KMS-11 (cell line): ENCODE measurements around the gene CCDC142.

Source experiments
- H2AFZ ChIP-seq: fragments of 200-600 bp; sonication (generic); 2 replicates; pipeline ENCODE4 v1.6.1; 2016; ENCODE audit warnings: antibody characterized with exemption, mixed run types, low read depth
- H3K27ac ChIP-seq: fragments of 200-600 bp; sonication (generic); 2 replicates; pipeline ENCODE4 v1.6.1; 2016; ENCODE audit warnings: mild to moderate bottlenecking, mixed run types
- H3K27me3 ChIP-seq: fragments of 200-600 bp; sonication (generic); 2 replicates; pipeline ENCODE4 v1.6.1; 2017; ENCODE audit warnings: mild to moderate bottlenecking, low read depth, mixed run types, moderate library complexity; ENCODE audit not compliant: insufficient read depth
- H3K36me3 ChIP-seq: fragments of 200-600 bp; sonication (generic); 2 replicates; pipeline ENCODE4 v1.6.1; 2017; ENCODE audit warnings: mild to moderate bottlenecking, mixed run types; ENCODE audit not compliant: insufficient read depth
- H3K4me1 ChIP-seq: fragments of 200-600 bp; sonication (generic); 2 replicates; pipeline ENCODE4 v1.6.1; 2016; ENCODE audit warnings: mild to moderate bottlenecking, low read depth, mixed run types; ENCODE audit not compliant: poor library complexity, severe bottlenecking
- H3K4me2 ChIP-seq: fragments of 200-600 bp; sonication (generic); 2 replicates; pipeline ENCODE4 v1.7.0; 2016; ENCODE audit warnings: mild to moderate bottlenecking, mixed run types
- H3K4me3 ChIP-seq: fragments of 200-600 bp; sonication (generic); IDR thresholded peaks from 2 replicates; pipeline ENCODE4 v1.6.1; 2017; ENCODE audit warnings: low read depth, low read length, mixed read lengths; ENCODE audit not compliant: insufficient read depth
- H3K79me2 ChIP-seq: fragments of 200-600 bp; sonication (generic); 2 replicates; pipeline ENCODE4 v1.6.1; 2016; ENCODE audit warnings: low read depth, mixed run types; ENCODE audit not compliant: insufficient read depth
- H3K9ac ChIP-seq: fragments of 200-600 bp; sonication (generic); 2 replicates; pipeline ENCODE4 v1.6.1; 2016; ENCODE audit warnings: mild to moderate bottlenecking, mixed run types
- H4K20me1 ChIP-seq: fragments of 200-600 bp; sonication (generic); 2 replicates; pipeline ENCODE4 v1.6.1; 2016; ENCODE audit warnings: mild to moderate bottlenecking, mixed run types; ENCODE audit not compliant: insufficient read depth
- CTCF ChIP-seq: fragments of 200-600 bp; sonication (generic); conservative IDR thresholded peaks from 2 replicates; pipeline ENCODE4 v1.6.1; 2017; ENCODE audit warnings: low read depth, mild to moderate bottlenecking, antibody characterized with exemption, low read length, moderate library complexity, mixed read lengths

CCDC142 gene

GRCh38 chr2:74438248-74438647, 44.5 kb downstream of the CCDC142 start:
- peaks cover 12% of the 10 kb centered on the region for H3K4me1 ChIP-seq
- TF ChIP-seq CTCF, result no peak
- H3K4me3 ChIP-seq, result no peak overlapping the region
- H3K36me3 ChIP-seq, result no peaks in the 10 kb centered on the region
- H3K27me3 ChIP-seq, result no peaks in the 10 kb centered on the region
- no peak overlapping the region for H3K4me2 ChIP-seq
- no peaks in the 10 kb centered on the region for H3K79me2 ChIP-seq
- no peak overlapping the region for H3K27ac ChIP-seq
- no peaks in the 10 kb centered on the region for H4K20me1 ChIP-seq
- H3K9ac ChIP-seq, result no peak overlapping the region
- no peak overlapping the region for H2AFZ ChIP-seq

GRCh38 chr2:74436848-74437695, 45.7 kb downstream of the CCDC142 start:
- Histone ChIP-seq H3K4me2 (no peak overlapping the region), H3K36me3 (no peaks in the 10 kb centered on the region), H3K4me3 (no peak overlapping the region), H3K27ac (no peak overlapping the region), H3K27me3 (no peaks in the 10 kb centered on the region), H3K9ac (no peak overlapping the region), H3K79me2 (no peaks in the 10 kb centered on the region), H2AFZ (no peak overlapping the region), H4K20me1 (no peaks in the 10 kb centered on the region), H3K4me1 (peaks cover 12% of the 10 kb centered on the region)
- TF ChIP-seq CTCF, result no peak

GRCh38 chr2:74436111-74436805, 46.5 kb downstream of the CCDC142 start:
- H2AFZ ChIP-seq, result no peak overlapping the region
- H3K9ac ChIP-seq, result no peak overlapping the region
- no peak overlapping the region for H3K27ac ChIP-seq
- no peaks in the 10 kb centered on the region for H4K20me1 ChIP-seq
- TF ChIP-seq CTCF, result no peak
- peaks cover 12% of the 10 kb centered on the region for H3K4me1 ChIP-seq
- H3K4me3 ChIP-seq, result no peak overlapping the region
- no peak overlapping the region for H3K4me2 ChIP-seq
- H3K36me3 ChIP-seq, result no peaks in the 10 kb centered on the region
- H3K79me2 ChIP-seq, result no peaks in the 10 kb centered on the region
- H3K27me3 ChIP-seq, result no peaks in the 10 kb centered on the region

GRCh38 chr2:74430502-74430901, 52.3 kb downstream of the CCDC142 start:
- no peaks in the 10 kb centered on the region for H3K27me3 ChIP-seq
- H3K4me2 ChIP-seq, result no peak overlapping the region
- H2AFZ ChIP-seq, result no peak overlapping the region

More at GRCh38 chr2:74430502-74430901, 52.3 kb downstream of the CCDC142 start:
- no peak for TF ChIP-seq CTCF
- H3K27ac ChIP-seq, result no peak overlapping the region
- no peak overlapping the region for H3K4me3 ChIP-seq
- no peaks in the 10 kb centered on the region for H3K36me3 ChIP-seq
- no peaks in the 10 kb centered on the region for H3K79me2 ChIP-seq
- no peaks in the 10 kb centered on the region for H3K4me1 ChIP-seq
- H3K9ac ChIP-seq, result no peak overlapping the region
- H4K20me1 ChIP-seq, result no peaks in the 10 kb centered on the region
